Measurements from ENCODE around the gene MIPOL1.

GRCh38 chr14:37232907-37233481, 35.3 kb downstream of the MIPOL1 start:
- TF ChIP-seq, protein P1, sequence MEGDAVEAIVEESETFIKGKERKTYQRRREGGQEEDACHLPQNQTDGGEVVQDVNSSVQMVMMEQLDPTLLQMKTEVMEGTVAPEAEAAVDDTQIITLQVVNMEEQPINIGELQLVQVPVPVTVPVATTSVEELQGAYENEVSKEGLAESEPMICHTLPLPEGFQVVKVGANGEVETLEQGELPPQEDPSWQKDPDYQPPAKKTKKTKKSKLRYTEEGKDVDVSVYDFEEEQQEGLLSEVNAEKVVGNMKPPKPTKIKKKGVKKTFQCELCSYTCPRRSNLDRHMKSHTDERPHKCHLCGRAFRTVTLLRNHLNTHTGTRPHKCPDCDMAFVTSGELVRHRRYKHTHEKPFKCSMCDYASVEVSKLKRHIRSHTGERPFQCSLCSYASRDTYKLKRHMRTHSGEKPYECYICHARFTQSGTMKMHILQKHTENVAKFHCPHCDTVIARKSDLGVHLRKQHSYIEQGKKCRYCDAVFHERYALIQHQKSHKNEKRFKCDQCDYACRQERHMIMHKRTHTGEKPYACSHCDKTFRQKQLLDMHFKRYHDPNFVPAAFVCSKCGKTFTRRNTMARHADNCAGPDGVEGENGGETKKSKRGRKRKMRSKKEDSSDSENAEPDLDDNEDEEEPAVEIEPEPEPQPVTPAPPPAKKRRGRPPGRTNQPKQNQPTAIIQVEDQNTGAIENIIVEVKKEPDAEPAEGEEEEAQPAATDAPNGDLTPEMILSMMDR (conservative IDR thresholded peaks at IDR 0.05; ENCODE audit: low read length): peak; percentile 72
- TF ChIP-seq EZH2phosphoT487 (IDR thresholded peaks at IDR 0.05; ENCODE audit: borderline replicate concordance): no peak
